ENCODE measurements around the gene CSNK2A1. TPM values are rescaled to one million over a fixed set of nuclear protein-coding genes. Genes with fewer than 3 reads are reported as not detected.

CSNK2A1 gene
- total and polyA plus RNA-seq, 2 of the 8 experiments (the other 6 are each of a cell fraction or from before 2014, with no cell fraction given), result 117 to 260 TPM

DNA sequence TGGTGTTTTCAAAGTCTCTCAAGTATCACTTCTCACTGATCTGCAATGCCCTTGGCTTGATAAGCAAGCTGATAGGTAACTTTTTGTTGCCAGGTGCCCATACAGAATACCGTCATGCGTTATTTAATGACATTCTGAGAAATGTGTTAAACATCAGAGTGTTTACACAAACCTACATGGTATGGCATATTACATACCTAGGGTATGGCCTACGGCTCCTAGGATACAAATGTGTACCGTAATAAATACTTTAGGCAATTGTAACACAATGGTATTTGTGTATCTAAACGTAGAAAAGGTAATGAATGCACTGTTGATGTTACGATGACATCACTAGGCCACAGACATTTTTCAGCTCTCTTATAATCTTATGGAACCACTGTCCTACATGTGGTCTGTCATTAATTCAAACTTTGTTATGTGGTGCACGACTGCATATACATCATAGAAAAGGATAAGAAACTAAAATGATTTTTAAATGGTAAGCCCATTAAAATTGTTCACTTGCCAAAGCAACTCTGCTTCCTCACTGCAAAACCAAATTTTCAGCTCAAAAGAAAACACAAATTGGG, 35.7 kb downstream of the CSNK2A1 start (continued):
- TF ChIP-seq, protein P1, sequence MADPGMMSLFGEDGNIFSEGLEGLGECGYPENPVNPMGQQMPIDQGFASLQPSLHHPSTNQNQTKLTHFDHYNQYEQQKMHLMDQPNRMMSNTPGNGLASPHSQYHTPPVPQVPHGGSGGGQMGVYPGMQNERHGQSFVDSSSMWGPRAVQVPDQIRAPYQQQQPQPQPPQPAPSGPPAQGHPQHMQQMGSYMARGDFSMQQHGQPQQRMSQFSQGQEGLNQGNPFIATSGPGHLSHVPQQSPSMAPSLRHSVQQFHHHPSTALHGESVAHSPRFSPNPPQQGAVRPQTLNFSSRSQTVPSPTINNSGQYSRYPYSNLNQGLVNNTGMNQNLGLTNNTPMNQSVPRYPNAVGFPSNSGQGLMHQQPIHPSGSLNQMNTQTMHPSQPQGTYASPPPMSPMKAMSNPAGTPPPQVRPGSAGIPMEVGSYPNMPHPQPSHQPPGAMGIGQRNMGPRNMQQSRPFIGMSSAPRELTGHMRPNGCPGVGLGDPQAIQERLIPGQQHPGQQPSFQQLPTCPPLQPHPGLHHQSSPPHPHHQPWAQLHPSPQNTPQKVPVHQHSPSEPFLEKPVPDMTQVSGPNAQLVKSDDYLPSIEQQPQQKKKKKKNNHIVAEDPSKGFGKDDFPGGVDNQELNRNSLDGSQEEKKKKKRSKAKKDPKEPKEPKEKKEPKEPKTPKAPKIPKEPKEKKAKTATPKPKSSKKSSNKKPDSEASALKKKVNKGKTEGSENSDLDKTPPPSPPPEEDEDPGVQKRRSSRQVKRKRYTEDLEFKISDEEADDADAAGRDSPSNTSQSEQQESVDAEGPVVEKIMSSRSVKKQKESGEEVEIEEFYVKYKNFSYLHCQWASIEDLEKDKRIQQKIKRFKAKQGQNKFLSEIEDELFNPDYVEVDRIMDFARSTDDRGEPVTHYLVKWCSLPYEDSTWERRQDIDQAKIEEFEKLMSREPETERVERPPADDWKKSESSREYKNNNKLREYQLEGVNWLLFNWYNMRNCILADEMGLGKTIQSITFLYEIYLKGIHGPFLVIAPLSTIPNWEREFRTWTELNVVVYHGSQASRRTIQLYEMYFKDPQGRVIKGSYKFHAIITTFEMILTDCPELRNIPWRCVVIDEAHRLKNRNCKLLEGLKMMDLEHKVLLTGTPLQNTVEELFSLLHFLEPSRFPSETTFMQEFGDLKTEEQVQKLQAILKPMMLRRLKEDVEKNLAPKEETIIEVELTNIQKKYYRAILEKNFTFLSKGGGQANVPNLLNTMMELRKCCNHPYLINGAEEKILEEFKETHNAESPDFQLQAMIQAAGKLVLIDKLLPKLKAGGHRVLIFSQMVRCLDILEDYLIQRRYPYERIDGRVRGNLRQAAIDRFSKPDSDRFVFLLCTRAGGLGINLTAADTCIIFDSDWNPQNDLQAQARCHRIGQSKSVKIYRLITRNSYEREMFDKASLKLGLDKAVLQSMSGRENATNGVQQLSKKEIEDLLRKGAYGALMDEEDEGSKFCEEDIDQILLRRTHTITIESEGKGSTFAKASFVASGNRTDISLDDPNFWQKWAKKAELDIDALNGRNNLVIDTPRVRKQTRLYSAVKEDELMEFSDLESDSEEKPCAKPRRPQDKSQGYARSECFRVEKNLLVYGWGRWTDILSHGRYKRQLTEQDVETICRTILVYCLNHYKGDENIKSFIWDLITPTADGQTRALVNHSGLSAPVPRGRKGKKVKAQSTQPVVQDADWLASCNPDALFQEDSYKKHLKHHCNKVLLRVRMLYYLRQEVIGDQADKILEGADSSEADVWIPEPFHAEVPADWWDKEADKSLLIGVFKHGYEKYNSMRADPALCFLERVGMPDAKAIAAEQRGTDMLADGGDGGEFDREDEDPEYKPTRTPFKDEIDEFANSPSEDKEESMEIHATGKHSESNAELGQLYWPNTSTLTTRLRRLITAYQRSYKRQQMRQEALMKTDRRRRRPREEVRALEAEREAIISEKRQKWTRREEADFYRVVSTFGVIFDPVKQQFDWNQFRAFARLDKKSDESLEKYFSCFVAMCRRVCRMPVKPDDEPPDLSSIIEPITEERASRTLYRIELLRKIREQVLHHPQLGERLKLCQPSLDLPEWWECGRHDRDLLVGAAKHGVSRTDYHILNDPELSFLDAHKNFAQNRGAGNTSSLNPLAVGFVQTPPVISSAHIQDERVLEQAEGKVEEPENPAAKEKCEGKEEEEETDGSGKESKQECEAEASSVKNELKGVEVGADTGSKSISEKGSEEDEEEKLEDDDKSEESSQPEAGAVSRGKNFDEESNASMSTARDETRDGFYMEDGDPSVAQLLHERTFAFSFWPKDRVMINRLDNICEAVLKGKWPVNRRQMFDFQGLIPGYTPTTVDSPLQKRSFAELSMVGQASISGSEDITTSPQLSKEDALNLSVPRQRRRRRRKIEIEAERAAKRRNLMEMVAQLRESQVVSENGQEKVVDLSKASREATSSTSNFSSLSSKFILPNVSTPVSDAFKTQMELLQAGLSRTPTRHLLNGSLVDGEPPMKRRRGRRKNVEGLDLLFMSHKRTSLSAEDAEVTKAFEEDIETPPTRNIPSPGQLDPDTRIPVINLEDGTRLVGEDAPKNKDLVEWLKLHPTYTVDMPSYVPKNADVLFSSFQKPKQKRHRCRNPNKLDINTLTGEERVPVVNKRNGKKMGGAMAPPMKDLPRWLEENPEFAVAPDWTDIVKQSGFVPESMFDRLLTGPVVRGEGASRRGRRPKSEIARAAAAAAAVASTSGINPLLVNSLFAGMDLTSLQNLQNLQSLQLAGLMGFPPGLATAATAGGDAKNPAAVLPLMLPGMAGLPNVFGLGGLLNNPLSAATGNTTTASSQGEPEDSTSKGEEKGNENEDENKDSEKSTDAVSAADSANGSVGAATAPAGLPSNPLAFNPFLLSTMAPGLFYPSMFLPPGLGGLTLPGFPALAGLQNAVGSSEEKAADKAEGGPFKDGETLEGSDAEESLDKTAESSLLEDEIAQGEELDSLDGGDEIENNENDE (IDR thresholded peaks at IDR 0.05; ENCODE audit: insufficient replicate concordance, low read length), result no peak
- no peak for TF ChIP-seq RXRA (IDR thresholded peaks at IDR 0.05; ENCODE audit: insufficient read depth, low read depth, low read length)
- TF ChIP-seq TEAD4 (IDR thresholded peaks at IDR 0.05; ENCODE audit: low read depth, low read length), result no peak
- TF ChIP-seq MAFK (IDR thresholded peaks at IDR 0.05; ENCODE audit: low read depth, low read length), result no peak
- no peak for TF ChIP-seq SP4 (IDR thresholded peaks at IDR 0.05; ENCODE audit: low read length)
- TF ChIP-seq RAD21 (IDR thresholded peaks at IDR 0.05 in 1 of 2, conservative IDR thresholded peaks at IDR 0.05 in 1 of 2; ENCODE audit: low read depth in 2 of 2, low read length in 2 of 2), result no peak

Measured in H1 (cell line).